SK-N-SH treated with all-trans-retinoic acid at 6 μM for 48 hours (cell line): ENCODE measurements around the gene RHOU.

ENCODE experiments used
- ATAC-seq: fragments of 200-7000 bp; cut with Tn5 transposase; 3 replicates; pipeline ENCODE4 v1.9.1; 2020; ENCODE audit warnings: mild to moderate bottlenecking, moderate library complexity
- ARNTL ChIP-seq: fragments of 450-650 bp; formaldehyde crosslinking; IDR thresholded peaks from 2 replicates; pipeline ENCODE4 v1.5.0; 2020; ENCODE audit warnings: low read depth, mild to moderate bottlenecking, moderate library complexity, borderline replicate concordance
- BACH2 ChIP-seq: fragments of 250-450 bp; sonication (Bioruptor Pico); IDR thresholded peaks from 2 replicates; pipeline ENCODE4 v1.9.0; 2021; ENCODE audit warnings: mild to moderate bottlenecking, borderline replicate concordance
- CSDC2 ChIP-seq: fragments of 250-450 bp; sonication (Bioruptor Pico); IDR thresholded peaks from 2 replicates; pipeline ENCODE4 v1.5.0; 2020; ENCODE audit warnings: mild to moderate bottlenecking, moderate library complexity
- CSRNP3 ChIP-seq: fragments of 250-450 bp; sonication (Bioruptor Pico); IDR thresholded peaks from 2 replicates; pipeline ENCODE4 v1.5.1; 2021; ENCODE audit warnings: mild to moderate bottlenecking, moderate library complexity
- ESRRG ChIP-seq: fragments of 250-450 bp; sonication (Bioruptor Pico); IDR thresholded peaks from 2 replicates; pipeline ENCODE4 v1.6.1; 2021; ENCODE audit warnings: mild to moderate bottlenecking
- GLIS3 ChIP-seq: fragments of 250-450 bp; sonication (Bioruptor Pico); IDR thresholded peaks from 2 replicates; pipeline ENCODE4 v1.5.0; 2020; ENCODE audit warnings: mild to moderate bottlenecking, moderate library complexity
- ISL1 ChIP-seq: fragments of 250-450 bp; sonication (Bioruptor Pico); IDR thresholded peaks from 2 replicates; pipeline ENCODE4 v2.1.2; 2022; ENCODE audit warnings: mild to moderate bottlenecking, moderate library complexity
- POU6F1 ChIP-seq: fragments of 250-450 bp; sonication (Bioruptor Pico); IDR thresholded peaks from 2 replicates; pipeline ENCODE4 v1.8.0; 2021; ENCODE audit warnings: low read depth, mild to moderate bottlenecking, moderate library complexity, borderline replicate concordance
- PPARA ChIP-seq: fragments of 250-450 bp; sonication (Bioruptor Pico); IDR thresholded peaks from 2 replicates; pipeline ENCODE4 v1.5.0; 2020; ENCODE audit warnings: mild to moderate bottlenecking, borderline replicate concordance
- RARB ChIP-seq: fragments of 250-450 bp; sonication (Bioruptor Pico); IDR thresholded peaks from 2 replicates; pipeline ENCODE4 v1.8.0; 2021; ENCODE audit warnings: mild to moderate bottlenecking, moderate library complexity
- SNAI2 ChIP-seq: fragments of 250-450 bp; sonication (Bioruptor Pico); IDR thresholded peaks from 2 replicates; pipeline ENCODE4 v1.5.0; 2020; ENCODE audit warnings: mild to moderate bottlenecking, moderate library complexity
- TCF4 ChIP-seq: fragments of 250-450 bp; sonication (Bioruptor Pico); IDR thresholded peaks from 2 replicates; pipeline ENCODE4 v1.8.0; 2021; ENCODE audit warnings: mild to moderate bottlenecking, moderate library complexity, borderline replicate concordance
- TOX ChIP-seq: fragments of 250-450 bp; sonication (Bioruptor Pico); IDR thresholded peaks from 2 replicates; pipeline ENCODE4 v1.8.0; 2021; ENCODE audit warnings: mild to moderate bottlenecking, moderate library complexity, borderline replicate concordance
- TSHZ2 ChIP-seq: fragments of 250-450 bp; sonication (Bioruptor Pico); IDR thresholded peaks from 2 replicates; pipeline ENCODE4 v1.5.0; 2020; ENCODE audit warnings: mild to moderate bottlenecking, moderate library complexity
- ZC3H10 ChIP-seq: fragments of 250-450 bp; sonication (Bioruptor Pico); IDR thresholded peaks from 2 replicates; pipeline ENCODE4 v1.5.1; 2021; ENCODE audit warnings: mild to moderate bottlenecking, moderate library complexity
- ZFP30 ChIP-seq: fragments of 450-650 bp; formaldehyde crosslinking; IDR thresholded peaks from 2 replicates; pipeline ENCODE4 v1.5.0; 2022; ENCODE audit warnings: mild to moderate bottlenecking, moderate library complexity
- ZNF565 ChIP-seq: fragments of 450-650 bp; formaldehyde crosslinking; conservative IDR thresholded peaks from 2 replicates; pipeline ENCODE4 v1.5.0; 2020; ENCODE audit warnings: low read depth, mild to moderate bottlenecking, moderate library complexity
- ZNF70 ChIP-seq: fragments of 450-650 bp; formaldehyde crosslinking; IDR thresholded peaks from 2 replicates; pipeline ENCODE4 v1.5.0; 2020; ENCODE audit warnings: mild to moderate bottlenecking, moderate library complexity
- TF ChIP-seq, protein P1 (sequence below): fragments of 250-450 bp; sonication (Bioruptor Pico); IDR thresholded peaks from 2 replicates; pipeline ENCODE4 v1.8.0; 2020; ENCODE audit warnings: mild to moderate bottlenecking, moderate library complexity, borderline replicate concordance
- TF ChIP-seq, protein P2 (sequence below): fragments of 250-450 bp; sonication (Bioruptor Pico); IDR thresholded peaks from 2 replicates; pipeline ENCODE4 v1.5.1; 2020; ENCODE audit warnings: low read depth, mild to moderate bottlenecking, moderate library complexity

The RHOU gene

DNA sequence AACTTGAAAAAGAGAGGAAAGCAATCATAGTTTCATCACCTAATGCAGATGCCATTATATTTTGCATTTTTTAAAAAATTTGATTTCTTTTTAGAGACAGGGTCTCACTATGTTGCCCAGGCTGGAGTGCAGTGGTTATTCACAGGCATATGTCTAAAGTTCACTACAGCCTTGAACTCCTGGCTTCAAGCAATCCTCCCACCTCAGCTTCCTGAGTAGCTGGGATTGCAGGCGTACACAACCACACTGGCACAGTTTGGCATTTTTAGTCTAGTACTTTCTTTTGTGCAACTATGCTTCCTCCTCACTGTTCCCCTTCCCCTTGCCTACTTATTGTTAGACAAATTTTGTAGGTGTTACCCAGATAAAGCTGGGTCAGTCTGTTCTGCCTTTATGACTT is 18.0 kb downstream of the RHOU start:
- ATAC-seq: no peak

DNA sequence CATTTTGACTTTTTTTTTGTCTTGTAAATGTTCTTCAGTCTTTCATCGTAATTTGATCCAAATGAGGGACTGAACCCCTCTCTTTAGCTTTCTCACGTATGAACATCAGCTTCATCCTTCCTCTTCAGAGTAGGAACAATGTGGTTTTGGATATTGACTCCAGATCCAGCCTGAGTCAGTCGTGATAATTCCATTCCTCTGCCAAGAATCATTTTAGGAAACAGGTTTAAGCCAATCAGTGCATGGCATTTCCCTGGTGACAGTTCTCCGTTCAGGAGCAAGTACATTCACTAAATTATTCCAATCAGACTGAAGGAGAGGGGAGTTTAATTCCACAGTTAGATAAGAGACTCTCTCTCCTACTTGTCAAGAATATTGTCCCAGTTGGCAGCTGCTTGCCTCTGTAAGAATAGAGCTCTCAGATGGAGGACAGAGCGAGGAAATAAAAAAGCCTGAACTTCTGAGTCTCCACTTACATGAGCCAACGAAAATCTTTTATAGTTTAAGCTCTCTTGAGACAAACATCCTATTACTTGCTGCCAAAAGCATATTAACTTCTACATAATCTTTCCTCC is 18.6 kb downstream of the RHOU start:
- no peak; the same call in 2 of the 3 replicates for ATAC-seq
- TF ChIP-seq ARNTL (CRISPR knock-in tag): no peak
- TF ChIP-seq ZNF565 (CRISPR knock-in tag): no peak
- TF ChIP-seq ESRRG (CRISPR knock-in tag): no peak
- TF ChIP-seq ZNF70 (CRISPR knock-in tag): no peak
- no peak for TF ChIP-seq ISL1 (CRISPR knock-in tag)
- no peak for TF ChIP-seq CSDC2 (CRISPR knock-in tag)
- TF ChIP-seq PPARA: no peak
- TF ChIP-seq TSHZ2 (CRISPR knock-in tag): no peak
- no peak for TF ChIP-seq GLIS3 (CRISPR knock-in tag)
- TF ChIP-seq, protein P1, sequence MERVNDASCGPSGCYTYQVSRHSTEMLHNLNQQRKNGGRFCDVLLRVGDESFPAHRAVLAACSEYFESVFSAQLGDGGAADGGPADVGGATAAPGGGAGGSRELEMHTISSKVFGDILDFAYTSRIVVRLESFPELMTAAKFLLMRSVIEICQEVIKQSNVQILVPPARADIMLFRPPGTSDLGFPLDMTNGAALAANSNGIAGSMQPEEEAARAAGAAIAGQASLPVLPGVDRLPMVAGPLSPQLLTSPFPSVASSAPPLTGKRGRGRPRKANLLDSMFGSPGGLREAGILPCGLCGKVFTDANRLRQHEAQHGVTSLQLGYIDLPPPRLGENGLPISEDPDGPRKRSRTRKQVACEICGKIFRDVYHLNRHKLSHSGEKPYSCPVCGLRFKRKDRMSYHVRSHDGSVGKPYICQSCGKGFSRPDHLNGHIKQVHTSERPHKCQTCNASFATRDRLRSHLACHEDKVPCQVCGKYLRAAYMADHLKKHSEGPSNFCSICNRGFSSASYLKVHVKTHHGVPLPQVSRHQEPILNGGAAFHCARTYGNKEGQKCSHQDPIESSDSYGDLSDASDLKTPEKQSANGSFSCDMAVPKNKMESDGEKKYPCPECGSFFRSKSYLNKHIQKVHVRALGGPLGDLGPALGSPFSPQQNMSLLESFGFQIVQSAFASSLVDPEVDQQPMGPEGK: no peak
- no peak for TF ChIP-seq TCF4 (CRISPR knock-in tag)
- TF ChIP-seq, protein P2, sequence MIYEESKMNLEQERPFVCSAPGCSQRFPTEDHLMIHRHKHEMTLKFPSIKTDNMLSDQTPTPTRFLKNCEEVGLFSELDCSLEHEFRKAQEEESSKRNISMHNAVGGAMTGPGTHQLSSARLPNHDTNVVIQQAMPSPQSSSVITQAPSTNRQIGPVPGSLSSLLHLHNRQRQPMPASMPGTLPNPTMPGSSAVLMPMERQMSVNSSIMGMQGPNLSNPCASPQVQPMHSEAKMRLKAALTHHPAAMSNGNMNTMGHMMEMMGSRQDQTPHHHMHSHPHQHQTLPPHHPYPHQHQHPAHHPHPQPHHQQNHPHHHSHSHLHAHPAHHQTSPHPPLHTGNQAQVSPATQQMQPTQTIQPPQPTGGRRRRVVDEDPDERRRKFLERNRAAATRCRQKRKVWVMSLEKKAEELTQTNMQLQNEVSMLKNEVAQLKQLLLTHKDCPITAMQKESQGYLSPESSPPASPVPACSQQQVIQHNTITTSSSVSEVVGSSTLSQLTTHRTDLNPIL (CRISPR knock-in tag): no peak
- TF ChIP-seq ZC3H10 (CRISPR knock-in tag): no peak
- TF ChIP-seq TOX (CRISPR knock-in tag): no peak
- no peak for TF ChIP-seq SNAI2 (CRISPR knock-in tag)
- TF ChIP-seq CSRNP3: no peak
- no peak for TF ChIP-seq POU6F1 (CRISPR knock-in tag)

More for the DNA sequence above, 18.0 kb downstream of the RHOU start:
- TF ChIP-seq ZC3H10 (CRISPR knock-in tag): no peak
- TF ChIP-seq BACH2 (CRISPR knock-in tag): no peak
- no peak for TF ChIP-seq ZFP30 (CRISPR knock-in tag)
- TF ChIP-seq ARNTL (CRISPR knock-in tag): no peak
- no peak for TF ChIP-seq ZNF565 (CRISPR knock-in tag)
- no peak for TF ChIP-seq SNAI2 (CRISPR knock-in tag)
- no peak for TF ChIP-seq PPARA
- TF ChIP-seq CSDC2 (CRISPR knock-in tag): no peak
- no peak for TF ChIP-seq ISL1 (CRISPR knock-in tag)
- no peak for TF ChIP-seq RARB (CRISPR knock-in tag)
- TF ChIP-seq GLIS3 (CRISPR knock-in tag): no peak
- TF ChIP-seq ZNF70 (CRISPR knock-in tag): no peak
- TF ChIP-seq, protein P1: no peak
- no peak for TF ChIP-seq TSHZ2 (CRISPR knock-in tag)
